NB4 (cell line): ENCODE results near the gene RBKS.

ENCODE experiments used
- DNase-seq: peaks from one replicate; pipeline ENCODE4 v3.0.0; 2010; ENCODE audit warnings: low read depth
- H3K4me3 ChIP-seq: one replicate; pipeline ENCODE4 v1.5.1; 2011; ENCODE audit warnings: mild to moderate bottlenecking, low read depth, low read length, moderate library complexity
- MYC ChIP-seq: IDR thresholded peaks from 2 replicates; pipeline ENCODE4 v1.6.1; 2011; ENCODE audit warnings: low read depth, low read length
- POLR2A ChIP-seq: IDR thresholded peaks from 2 replicates; pipeline ENCODE4 v1.6.1; 2011; ENCODE audit warnings: mild to moderate bottlenecking; ENCODE audit not compliant: insufficient read length; ENCODE audit errors: extremely low read depth
- TF ChIP-seq, protein P1 (sequence below): IDR thresholded peaks from 2 replicates; pipeline ENCODE4 v1.6.1; 2011; ENCODE audit warnings: low read depth, low read length
- TF ChIP-seq, protein P2 (sequence below): IDR thresholded peaks from one replicate; pipeline ENCODE4 v1.5.1; 2012; ENCODE audit warnings: low read depth, low read length

RBKS gene

GRCh38 chr2:27904405-27904665 is 14.1 kb upstream of the RBKS start:
- TF ChIP-seq MYC (no peak), POLR2A (no peak)
- TF ChIP-seq, protein P1, sequence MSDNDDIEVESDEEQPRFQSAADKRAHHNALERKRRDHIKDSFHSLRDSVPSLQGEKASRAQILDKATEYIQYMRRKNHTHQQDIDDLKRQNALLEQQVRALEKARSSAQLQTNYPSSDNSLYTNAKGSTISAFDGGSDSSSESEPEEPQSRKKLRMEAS = no peak
- TF ChIP-seq, protein P2, sequence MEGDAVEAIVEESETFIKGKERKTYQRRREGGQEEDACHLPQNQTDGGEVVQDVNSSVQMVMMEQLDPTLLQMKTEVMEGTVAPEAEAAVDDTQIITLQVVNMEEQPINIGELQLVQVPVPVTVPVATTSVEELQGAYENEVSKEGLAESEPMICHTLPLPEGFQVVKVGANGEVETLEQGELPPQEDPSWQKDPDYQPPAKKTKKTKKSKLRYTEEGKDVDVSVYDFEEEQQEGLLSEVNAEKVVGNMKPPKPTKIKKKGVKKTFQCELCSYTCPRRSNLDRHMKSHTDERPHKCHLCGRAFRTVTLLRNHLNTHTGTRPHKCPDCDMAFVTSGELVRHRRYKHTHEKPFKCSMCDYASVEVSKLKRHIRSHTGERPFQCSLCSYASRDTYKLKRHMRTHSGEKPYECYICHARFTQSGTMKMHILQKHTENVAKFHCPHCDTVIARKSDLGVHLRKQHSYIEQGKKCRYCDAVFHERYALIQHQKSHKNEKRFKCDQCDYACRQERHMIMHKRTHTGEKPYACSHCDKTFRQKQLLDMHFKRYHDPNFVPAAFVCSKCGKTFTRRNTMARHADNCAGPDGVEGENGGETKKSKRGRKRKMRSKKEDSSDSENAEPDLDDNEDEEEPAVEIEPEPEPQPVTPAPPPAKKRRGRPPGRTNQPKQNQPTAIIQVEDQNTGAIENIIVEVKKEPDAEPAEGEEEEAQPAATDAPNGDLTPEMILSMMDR = no peak
- no peak overlapping the region for H3K4me3 ChIP-seq
- DNase-seq = no peak

DNA sequence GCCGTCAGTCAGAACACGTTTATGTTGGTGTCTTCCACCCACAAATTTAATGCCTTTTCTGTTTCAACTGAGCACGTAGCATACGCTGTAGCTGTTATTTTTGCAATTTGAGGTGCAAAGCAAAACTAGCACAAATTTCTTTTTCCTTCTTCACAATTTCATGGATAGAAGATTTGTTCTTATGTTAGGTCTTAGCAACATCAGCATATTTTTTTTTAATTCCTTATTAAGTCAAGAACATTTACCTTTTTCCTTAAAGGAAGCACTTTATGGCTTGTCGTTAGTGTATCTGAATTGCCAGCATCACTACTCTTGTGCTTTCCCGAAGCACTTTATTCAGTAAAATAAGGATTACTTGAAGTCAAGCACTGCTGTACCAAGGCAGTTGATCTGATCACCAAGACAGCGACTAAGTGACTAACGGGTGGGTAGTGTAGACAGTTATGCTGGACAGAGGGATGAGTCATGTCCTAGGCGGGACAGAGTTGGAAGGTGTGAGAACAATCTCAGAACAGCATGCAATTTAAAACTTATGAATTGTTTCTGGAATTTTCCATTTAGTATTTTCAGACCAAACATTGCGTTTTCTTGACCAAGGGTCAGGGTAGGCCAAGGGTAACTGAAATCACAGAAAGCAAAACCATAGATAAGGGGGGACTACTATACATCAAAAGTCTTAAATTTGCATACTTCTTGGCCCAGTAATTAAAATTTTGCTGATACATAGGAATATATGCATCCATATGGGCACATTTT is 13.6 kb upstream of the RBKS start:
- TF ChIP-seq MYC (no peak), POLR2A (no peak)
- TF ChIP-seq, protein P2 = no peak
- TF ChIP-seq, protein P1 = no peak
- no peak for DNase-seq
- no peak overlapping the region for H3K4me3 ChIP-seq

DNA sequence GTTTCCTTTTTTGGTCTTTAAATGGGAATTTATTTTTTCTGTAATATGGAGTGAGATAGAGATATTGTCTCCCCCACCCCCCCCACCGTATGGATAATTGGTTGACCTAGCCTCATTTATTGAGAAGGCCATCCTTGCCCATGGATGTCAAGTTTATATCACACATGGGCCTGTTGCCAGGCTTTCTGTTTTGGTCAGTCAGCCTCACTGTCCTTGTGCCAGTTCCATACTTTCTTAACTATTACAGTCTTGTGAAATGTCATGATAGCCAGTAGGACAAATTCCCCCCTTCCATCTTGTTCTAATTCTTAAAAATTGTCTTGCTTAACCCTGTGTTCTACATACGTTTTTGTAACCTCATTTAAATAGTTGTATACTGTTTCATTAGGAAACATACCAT is 12.8 kb upstream of the RBKS start:
- no peak overlapping the region for H3K4me3 ChIP-seq
- no peak for DNase-seq
- TF ChIP-seq, protein P2 = no peak
- no peak for TF ChIP-seq POLR2A
- TF ChIP-seq, protein P1 = no peak
- TF ChIP-seq MYC = no peak

GRCh38 chr2:27902098-27902497 is 11.9 kb upstream of the RBKS start:
- no peak for DNase-seq
- H3K4me3 ChIP-seq = no peak overlapping the region
- TF ChIP-seq POLR2A (no peak), MYC (no peak)
- TF ChIP-seq, protein P2 = no peak
- TF ChIP-seq, protein P1 = no peak

DNA sequence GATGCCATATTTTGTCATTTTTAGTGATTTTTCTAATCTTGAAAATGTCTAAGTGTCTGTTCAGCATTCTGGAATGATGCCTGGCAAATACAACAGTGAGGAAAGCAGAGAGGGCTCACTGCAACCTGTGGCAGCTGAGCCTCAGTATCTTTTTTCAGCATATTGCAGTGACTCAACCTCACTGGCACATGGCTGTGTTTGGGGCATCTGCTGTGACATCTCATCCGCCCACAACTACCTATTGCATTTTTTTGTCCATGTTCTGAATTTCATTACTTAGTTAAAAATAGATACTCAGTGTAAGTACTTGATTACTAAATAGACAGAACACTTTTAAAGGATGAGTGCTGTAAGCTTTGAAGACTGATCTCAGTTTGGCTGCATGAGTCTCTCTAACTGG is 11.0 kb upstream of the RBKS start:
- no peak for DNase-seq
- no peak overlapping the region for H3K4me3 ChIP-seq
- TF ChIP-seq, protein P2 = no peak

DNA sequence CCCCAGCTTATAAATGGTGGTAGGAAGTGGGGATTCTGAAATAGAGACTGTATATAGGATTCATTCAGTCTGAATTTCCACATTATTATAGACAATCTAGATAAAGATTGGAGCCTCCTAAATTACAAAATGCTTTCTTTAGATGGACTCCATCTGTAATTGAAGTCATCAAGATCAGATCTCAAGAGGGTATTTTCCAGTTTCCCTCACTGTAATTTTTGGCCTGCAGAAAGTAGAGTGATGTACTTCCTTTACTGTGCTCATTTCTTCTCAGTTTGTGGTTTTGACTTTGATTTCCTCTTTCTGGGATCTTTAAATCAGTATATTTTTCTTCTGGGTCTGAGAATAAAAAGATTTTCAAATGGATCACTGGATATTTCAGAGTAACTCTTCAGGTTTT is 7.5 kb upstream of the RBKS start:
- no peak overlapping the region for H3K4me3 ChIP-seq
- TF ChIP-seq, protein P2 = no peak
- TF ChIP-seq POLR2A (no peak), MYC (no peak)
- TF ChIP-seq, protein P1 = no peak
- DNase-seq = no peak
